ENCODE results near the gene ST3GAL5. TPM values are rescaled to one million over a fixed set of nuclear protein-coding genes. Genes with fewer than 3 reads are reported as not detected.

Gene ST3GAL5
- total RNA-seq, 4 donors from 2014 or later: 30.9 to 37.4 (median 32.9) TPM

GRCh38 chr2:85840091-85840490 lies 48.7 kb downstream of the ST3GAL5 start:
- WGBS, 2 donors: 88 to 94% methylated on average over 9 of the region's 9 CpGs
- Histone ChIP-seq H3K9me3 (peaks cover 0 to 9% (median 0%) of the 10 kb centered on the region in 4 donors), H3K27me3 (no peaks in the 10 kb centered on the region), H3K27ac (no peak overlapping the region), H3K4me3 (no peak overlapping the region), H3K4me1 (no peaks in the 10 kb centered on the region), H3K36me3 (peaks cover 0 to 74% (median 0%) of the 10 kb centered on the region in 3 donors)
- no peak for DNase-seq (ENCODE audit: low spot score in 2 of 2)
- TF ChIP-seq POLR2A (IDR thresholded peaks at IDR 0.05) (no peak), EP300 (IDR thresholded peaks at IDR 0.05) (no peak), CTCF (IDR thresholded peaks at IDR 0.05) (no peak)

GRCh38 chr2:85839461-85839860 lies 49.3 kb downstream of the ST3GAL5 start:
- Histone ChIP-seq H3K4me1 (no peaks in the 10 kb centered on the region), H3K4me3 (no peak overlapping the region), H3K27me3 (no peaks in the 10 kb centered on the region), H3K36me3 (peaks cover 0 to 68% (median 0%) of the 10 kb centered on the region in 3 donors), H3K27ac (no peak overlapping the region), H3K9me3 (peaks cover 0 to 9% (median 0%) of the 10 kb centered on the region in 4 donors)
- DNase-seq (ENCODE audit: low spot score in 2 of 2): no peak
- 82 to 87% methylated on average over 10 of the region's 10 CpGs for WGBS, 2 donors
- TF ChIP-seq EP300 (IDR thresholded peaks at IDR 0.05): no peak
- no peak for TF ChIP-seq POLR2A (IDR thresholded peaks at IDR 0.05)
- no peak for TF ChIP-seq CTCF (IDR thresholded peaks at IDR 0.05)

- no peak overlapping the region for H3K27ac ChIP-seq
- H3K4me3 ChIP-seq: no peak overlapping the region
- DNase-seq (ENCODE audit: low spot score in 2 of 2): no peak
- peaks cover 0 to 60% (median 0%) of the 10 kb centered on the region in 3 donors for H3K36me3 ChIP-seq
- peaks cover 0 to 7% (median 0%) of the 10 kb centered on the region in 4 donors for H3K9me3 ChIP-seq
- 87 to 88% methylated on average over 6 of the region's 6 CpGs for WGBS, 2 donors
- no peaks in the 10 kb centered on the region for H3K4me1 ChIP-seq
- TF ChIP-seq CTCF (IDR thresholded peaks at IDR 0.05) (no peak), EP300 (IDR thresholded peaks at IDR 0.05) (no peak), POLR2A (IDR thresholded peaks at IDR 0.05) (no peak)
- no peaks in the 10 kb centered on the region for H3K27me3 ChIP-seq
Measured at GRCh38 chr2:85838641-85839040, 50.1 kb downstream of the ST3GAL5 start.

- no peak for TF ChIP-seq POLR2A (IDR thresholded peaks at IDR 0.05)
- Histone ChIP-seq H3K27ac (no peak overlapping the region), H3K27me3 (no peaks in the 10 kb centered on the region), H3K36me3 (peaks cover 0 to 55% (median 0%) of the 10 kb centered on the region in 3 donors), H3K4me1 (no peaks in the 10 kb centered on the region), H3K4me3 (no peak overlapping the region), H3K9me3 (peaks cover 0 to 3% (median 0%) of the 10 kb centered on the region in 4 donors)
- DNase-seq (ENCODE audit: low spot score in 2 of 2): no peak
- 74 to 83% methylated on average over 4 of the region's 4 CpGs for WGBS, 2 donors
Measured at GRCh38 chr2:85838181-85838580, 50.6 kb downstream of the ST3GAL5 start.

GRCh38 chr2:85834466-85834865 lies 54.3 kb downstream of the ST3GAL5 start:
- no peak for TF ChIP-seq POLR2A (IDR thresholded peaks at IDR 0.05)
- no peak for TF ChIP-seq EP300 (IDR thresholded peaks at IDR 0.05)
- no peak for TF ChIP-seq CTCF (IDR thresholded peaks at IDR 0.05)
- no peak overlapping the region for H3K4me3 ChIP-seq
- H3K4me1 ChIP-seq: no peaks in the 10 kb centered on the region
- H3K27me3 ChIP-seq: no peaks in the 10 kb centered on the region
- DNase-seq (ENCODE audit: low spot score in 2 of 2): no peak
- H3K9me3 ChIP-seq: peaks cover 0 to 3% (median 0%) of the 10 kb centered on the region in 4 donors
- H3K36me3 ChIP-seq: peaks cover 0 to 18% (median 0%) of the 10 kb centered on the region in 3 donors
- no peak overlapping the region for H3K27ac ChIP-seq

GRCh38 chr2:85831735-85832134 lies 57.1 kb downstream of the ST3GAL5 start:
- no peak overlapping the region for H3K4me3 ChIP-seq
- 88 to 94% methylated on average over 2 of the region's 2 CpGs for WGBS, 2 donors
- H3K27me3 ChIP-seq: no peaks in the 10 kb centered on the region
- no peak for TF ChIP-seq CTCF (IDR thresholded peaks at IDR 0.05)
- TF ChIP-seq POLR2A (IDR thresholded peaks at IDR 0.05): no peak
- TF ChIP-seq EP300 (IDR thresholded peaks at IDR 0.05): no peak
- no peaks in the 10 kb centered on the region for H3K36me3 ChIP-seq
- DNase-seq (ENCODE audit: low spot score in 2 of 2): no peak
- peaks cover 0 to 3% (median 0%) of the 10 kb centered on the region in 4 donors for H3K9me3 ChIP-seq
- peaks cover 0 to 12% (median 2%) of the 10 kb centered on the region in 4 donors for H3K4me1 ChIP-seq
- H3K27ac ChIP-seq: no peak overlapping the region
